ENCODE measurements around the gene EXOC3L2.

Gene EXOC3L2

GRCh38 chr19:45263013-45263412 lies 17.8 kb upstream of the EXOC3L2 start:
- TF ChIP-seq REST (IDR thresholded peaks at IDR 0.05; ENCODE audit: insufficient read depth in 1 of 2, low read depth in 2 of 2, low read length in 2 of 2) (no peak), FOXP2 (optimal IDR thresholded peaks at IDR 0.05; ENCODE audit: borderline replicate concordance, extremely low read depth, extremely low read length, insufficient read depth) (no peak), TAF1 (IDR thresholded peaks at IDR 0.05; ENCODE audit: borderline replicate concordance, insufficient read depth, low read length) (no peak), POLR2AphosphoS5 (IDR thresholded peaks at IDR 0.05; ENCODE audit: low read depth, low read length) (no peak)

GRCh38 chr19:45262570-45262969 lies 17.4 kb upstream of the EXOC3L2 start:
- TF ChIP-seq SIN3A (IDR thresholded peaks at IDR 0.05; ENCODE audit: borderline replicate concordance, insufficient read depth, low read length): no peak
- no peak for TF ChIP-seq REST (IDR thresholded peaks at IDR 0.05; ENCODE audit: insufficient read depth in 1 of 2, low read depth in 2 of 2, low read length in 2 of 2)
- TF ChIP-seq FOXP2 (optimal IDR thresholded peaks at IDR 0.05; ENCODE audit: borderline replicate concordance, extremely low read depth, extremely low read length, insufficient read depth): no peak
- no peak for TF ChIP-seq POLR2AphosphoS5 (IDR thresholded peaks at IDR 0.05; ENCODE audit: low read depth, low read length)
- TF ChIP-seq TAF1 (IDR thresholded peaks at IDR 0.05; ENCODE audit: borderline replicate concordance, insufficient read depth, low read length): no peak

- TF ChIP-seq REST (IDR thresholded peaks at IDR 0.05; ENCODE audit: insufficient read depth in 1 of 2, low read depth in 2 of 2, low read length in 2 of 2) (no peak), SIN3A (IDR thresholded peaks at IDR 0.05; ENCODE audit: borderline replicate concordance, insufficient read depth, low read length) (no peak), POLR2AphosphoS5 (IDR thresholded peaks at IDR 0.05; ENCODE audit: low read depth, low read length) (no peak), TAF1 (IDR thresholded peaks at IDR 0.05; ENCODE audit: borderline replicate concordance, insufficient read depth, low read length) (no peak), FOXP2 (optimal IDR thresholded peaks at IDR 0.05; ENCODE audit: borderline replicate concordance, extremely low read depth, extremely low read length, insufficient read depth) (no peak)
Measured at GRCh38 chr19:45258862-45259261, 13.7 kb upstream of the EXOC3L2 start.

GRCh38 chr19:45256836-45257235 lies 11.6 kb upstream of the EXOC3L2 start:
- TF ChIP-seq POLR2AphosphoS5 (IDR thresholded peaks at IDR 0.05; ENCODE audit: low read depth, low read length) (no peak), REST (IDR thresholded peaks at IDR 0.05; ENCODE audit: insufficient read depth in 1 of 2, low read depth in 2 of 2, low read length in 2 of 2) (no peak), TAF1 (IDR thresholded peaks at IDR 0.05; ENCODE audit: borderline replicate concordance, insufficient read depth, low read length) (no peak), FOXP2 (optimal IDR thresholded peaks at IDR 0.05; ENCODE audit: borderline replicate concordance, extremely low read depth, extremely low read length, insufficient read depth) (no peak), SIN3A (IDR thresholded peaks at IDR 0.05; ENCODE audit: borderline replicate concordance, insufficient read depth, low read length) (no peak)

GRCh38 chr19:45255611-45256157 lies 10.5 kb upstream of the EXOC3L2 start:
- TF ChIP-seq FOXP2 (optimal IDR thresholded peaks at IDR 0.05; ENCODE audit: borderline replicate concordance, extremely low read depth, extremely low read length, insufficient read depth) (no peak), TAF1 (IDR thresholded peaks at IDR 0.05; ENCODE audit: borderline replicate concordance, insufficient read depth, low read length) (no peak), POLR2AphosphoS5 (IDR thresholded peaks at IDR 0.05; ENCODE audit: low read depth, low read length) (no peak), SIN3A (IDR thresholded peaks at IDR 0.05; ENCODE audit: borderline replicate concordance, insufficient read depth, low read length) (no peak), REST (IDR thresholded peaks at IDR 0.05; ENCODE audit: insufficient read depth in 1 of 2, low read depth in 2 of 2, low read length in 2 of 2) (no peak)

Data from PFSK-1 (cell line).